Epithelial cell of proximal tubule (primary cell): ENCODE data around the gene RAB6D. TPM values are rescaled to one million over a fixed set of nuclear protein-coding genes. Genes with fewer than 3 reads are reported as not detected.
"Not testable (repeated sequence)": the region's sequence is repeated elsewhere in the genome, so short reads cannot be mapped to it uniquely, and the experiment has no call there.

Experiments
- DNase-seq: peaks from one replicate; pipeline ENCODE4 v3.0.0-alpha.2; 2011; ENCODE audit warnings: low read depth
- H3K4me3 ChIP-seq: 2 replicates; pipeline ENCODE4 v1.5.1; 2011; ENCODE audit warnings: low read depth, mild to moderate bottlenecking, low read length
- total RNA-seq: library from RNA; depleted of rRNA; stranded (reverse); fragments of >200 nt; gene quantifications from 2 replicates; pipeline ENCODE4 v1.2.3, GENCODE V29; 2015
- TF ChIP-seq, protein P1 (sequence below): conservative IDR thresholded peaks from 2 replicates; pipeline ENCODE4 v1.5.1; 2012; ENCODE audit warnings: low read depth, mild to moderate bottlenecking, low read length

RAB6D gene
- total RNA-seq, 1 donor from 2014 or later: not detected

GRCh38 chr2:131369954-131370353 is 6.0 kb upstream of the RAB6D start:
- DNase-seq: no peak
- H3K4me3 ChIP-seq: no peak overlapping the region
- TF ChIP-seq, protein P1, sequence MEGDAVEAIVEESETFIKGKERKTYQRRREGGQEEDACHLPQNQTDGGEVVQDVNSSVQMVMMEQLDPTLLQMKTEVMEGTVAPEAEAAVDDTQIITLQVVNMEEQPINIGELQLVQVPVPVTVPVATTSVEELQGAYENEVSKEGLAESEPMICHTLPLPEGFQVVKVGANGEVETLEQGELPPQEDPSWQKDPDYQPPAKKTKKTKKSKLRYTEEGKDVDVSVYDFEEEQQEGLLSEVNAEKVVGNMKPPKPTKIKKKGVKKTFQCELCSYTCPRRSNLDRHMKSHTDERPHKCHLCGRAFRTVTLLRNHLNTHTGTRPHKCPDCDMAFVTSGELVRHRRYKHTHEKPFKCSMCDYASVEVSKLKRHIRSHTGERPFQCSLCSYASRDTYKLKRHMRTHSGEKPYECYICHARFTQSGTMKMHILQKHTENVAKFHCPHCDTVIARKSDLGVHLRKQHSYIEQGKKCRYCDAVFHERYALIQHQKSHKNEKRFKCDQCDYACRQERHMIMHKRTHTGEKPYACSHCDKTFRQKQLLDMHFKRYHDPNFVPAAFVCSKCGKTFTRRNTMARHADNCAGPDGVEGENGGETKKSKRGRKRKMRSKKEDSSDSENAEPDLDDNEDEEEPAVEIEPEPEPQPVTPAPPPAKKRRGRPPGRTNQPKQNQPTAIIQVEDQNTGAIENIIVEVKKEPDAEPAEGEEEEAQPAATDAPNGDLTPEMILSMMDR: no peak

GRCh38 chr2:131368493-131369066 is 4.6 kb upstream of the RAB6D start:
- DNase-seq: peak; percentile 3
- not testable (repeated sequence) for H3K4me3 ChIP-seq

- H3K4me3 ChIP-seq: no peak overlapping the region
- no peak for DNase-seq
- TF ChIP-seq, protein P1: no peak
Measured at GRCh38 chr2:131367352-131367751, 3.4 kb upstream of the RAB6D start.

DNA sequence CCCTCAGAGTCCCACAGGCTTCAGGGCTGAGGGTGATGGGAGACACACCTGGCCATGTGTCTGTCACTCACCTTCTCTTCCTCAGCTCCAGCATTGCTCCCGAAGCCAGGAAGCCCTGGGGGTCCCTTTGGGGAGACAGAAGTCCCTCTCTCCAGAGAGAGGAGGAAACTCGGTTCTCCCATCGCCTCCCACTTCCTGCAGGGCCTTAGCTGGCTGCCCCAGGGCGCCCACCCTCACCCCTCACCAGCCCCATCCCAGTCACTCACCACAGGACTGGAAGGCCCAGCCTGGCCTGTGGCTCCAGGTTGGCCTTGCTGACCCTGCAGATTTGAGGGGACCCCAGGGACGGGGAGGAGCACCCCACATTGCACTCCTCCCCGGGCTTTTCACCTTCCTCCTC is 2.7 kb upstream of the RAB6D start:
- DNase-seq: no peak
- no peak overlapping the region for H3K4me3 ChIP-seq
- TF ChIP-seq, protein P1: no peak

DNA sequence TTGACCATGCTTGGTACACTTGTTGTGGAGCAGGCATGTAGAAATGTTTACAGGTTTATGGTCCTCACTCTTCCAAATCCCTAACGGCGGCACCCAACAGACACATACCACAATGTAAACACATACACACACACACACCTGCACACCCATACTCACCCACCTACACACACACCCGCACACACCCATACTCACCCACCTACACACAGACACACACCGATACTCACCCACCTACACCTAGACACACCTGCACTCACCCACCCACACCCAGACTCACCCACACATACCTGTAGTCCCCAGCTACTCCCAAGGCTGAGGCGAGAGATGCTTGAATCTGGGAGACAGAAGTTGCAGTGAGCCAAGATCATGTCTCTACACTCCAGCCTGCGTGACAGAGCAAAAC is 1.5 kb upstream of the RAB6D start:
- no peak overlapping the region for H3K4me3 ChIP-seq
- no peak for DNase-seq
- TF ChIP-seq, protein P1: no peak

DNA sequence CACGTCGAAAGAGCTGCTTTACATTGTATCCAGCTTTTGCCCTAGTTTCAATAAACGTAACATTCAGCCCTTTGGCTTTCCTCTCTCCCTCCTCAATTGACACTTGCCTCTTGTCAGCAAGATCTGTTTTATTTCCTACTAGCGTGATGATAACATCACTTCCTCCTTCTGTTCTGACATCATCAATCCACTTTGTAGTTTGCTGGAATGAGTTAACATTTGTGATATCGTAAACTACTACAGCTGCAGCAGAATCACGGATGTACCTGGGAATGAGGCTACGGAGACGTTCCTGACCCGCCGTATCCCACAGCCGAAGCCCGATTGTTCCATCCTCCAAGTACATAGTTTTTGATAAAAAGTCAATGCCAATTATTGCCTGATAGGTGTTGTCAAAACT is 755 bp downstream of the RAB6D start:
- DNase-seq, H3K4me3 ChIP-seq: not testable (repeated sequence)

GRCh38 chr2:131361773-131362172 is 2.2 kb downstream of the RAB6D start:
- not testable (repeated sequence) for DNase-seq, H3K4me3 ChIP-seq

- DNase-seq, H3K4me3 ChIP-seq: not testable (repeated sequence)
Measured at GRCh38 chr2:131353167-131353697, 10.7 kb downstream of the RAB6D start.

- H3K4me3 ChIP-seq: no peak overlapping the region
- TF ChIP-seq, protein P1: no peak
- DNase-seq: no peak
Measured at GRCh38 chr2:131349021-131349420, 14.9 kb downstream of the RAB6D start.

- H3K4me3 ChIP-seq, DNase-seq: not testable (repeated sequence)
Measured at GRCh38 chr2:131347035-131347434, 16.9 kb downstream of the RAB6D start.

- H3K4me3 ChIP-seq, DNase-seq: not testable (repeated sequence)
Measured at GRCh38 chr2:131339307-131339706, 24.7 kb downstream of the RAB6D start.
